Measurements from ENCODE around the gene MLEC. TPM values are rescaled to one million over a fixed set of nuclear protein-coding genes. Genes with fewer than 3 reads are reported as not detected.

The MLEC gene
- total and polyA plus RNA-seq, 11 donors: 39.2 to 150 (median 117) TPM

DNA sequence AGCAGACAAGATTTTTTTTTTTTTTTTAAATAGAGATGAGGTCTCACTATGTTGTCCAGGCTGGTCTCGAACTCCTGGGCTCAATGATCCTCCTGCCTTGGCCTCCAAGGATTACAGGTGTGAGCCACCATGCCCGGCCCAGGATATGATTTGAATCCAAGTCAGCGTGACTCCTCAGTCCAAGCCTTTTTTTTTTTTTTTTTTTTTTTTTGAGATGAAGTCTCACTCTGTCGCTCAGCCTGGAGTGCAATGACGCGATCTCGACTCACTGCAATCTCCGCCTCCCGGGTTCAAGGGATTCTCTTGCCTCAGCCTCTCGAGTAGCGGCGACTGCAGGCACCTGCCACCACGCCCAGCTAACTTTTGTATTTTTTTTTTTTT, 39.6 kb upstream of the MLEC start:
- intact Hi-C loops (cut with DNase I): loop anchor here (1.0 to 10.0 kb wide), 13 partner anchors 40 to 457 kb away; partner anchors contain the start of genes HNF1A (in 1 of the 10), MLEC (in 1 of the 10) and POP5 (in 1 of the 10)
- H3K27me3 ChIP-seq: peaks cover 0 to 38% (median 24%) of the 10 kb centered on the region in 9 donors
- no peak for ATAC-seq
- H3K36me3 ChIP-seq: no peaks in the 10 kb centered on the region
- no peak overlapping the region for H3K4me3 ChIP-seq
- whole genome bisulfite sequencing, 4 donors: 86 to 87% (median 87%) methylated on average over 13 of the region's 13 CpGs
- no peak overlapping the region for H3K27ac ChIP-seq
- peaks cover 0 to 40% (median 16%) of the 10 kb centered on the region in 12 donors for H3K4me1 ChIP-seq
- TF ChIP-seq POLR2A (IDR thresholded peaks at IDR 0.05) (no peak), CTCF (IDR thresholded peaks at IDR 0.05) (no peak)
- DNase-seq: no peak
- no peaks in the 10 kb centered on the region for H3K9me3 ChIP-seq

- H3K4me1 ChIP-seq: peaks cover 0 to 62% (median 35%) of the 10 kb centered on the region in 12 donors
- DNase-seq: peak in 3 of 5 donors; percentile 23 to 74 (median 61)
Measured at GRCh38 chr12:120649442-120650232, 37.3 kb upstream of the MLEC start.

GRCh38 chr12:120650233-120650690, 36.7 kb upstream of the MLEC start:
- DNase-seq: no peak
- Histone ChIP-seq H3K4me3 (peak overlapping the region in 11 of 12 donors; percentile 32 to 61 (median 47)), H3K4me1 (peaks cover 0 to 68% (median 40%) of the 10 kb centered on the region in 12 donors), H3K9me3 (no peaks in the 10 kb centered on the region), H3K27ac (peak overlapping the region; percentile 31 to 85 (median 68)), H3K27me3 (peaks cover 0 to 12% (median 0%) of the 10 kb centered on the region in 9 donors), H3K36me3 (no peaks in the 10 kb centered on the region)
- intact Hi-C loops (cut with DNase I): loop anchor here in 4 of 10 donors (5.0 kb wide), 1 partner anchor 37 kb away; the partner anchor contains the start of gene MLEC (in 4 of the 4)
- TF ChIP-seq POLR2A (IDR thresholded peaks at IDR 0.05) (no peak), CTCF (IDR thresholded peaks at IDR 0.05) (no peak)
- no peak for ATAC-seq
- 45 to 58% (median 50%) methylated on average over 12 of the region's 12 CpGs for WGBS, 4 donors

More at GRCh38 chr12:120649442-120650232, 37.3 kb upstream of the MLEC start:
- ATAC-seq: peak in 2 of 4 donors; percentile 0 to 3
- Histone ChIP-seq H3K9me3 (no peaks in the 10 kb centered on the region), H3K4me3 (peak overlapping the region in 11 of 12 donors; percentile 32 to 61 (median 47)), H3K27ac (peak overlapping the region; percentile 31 to 85 (median 68)), H3K36me3 (no peaks in the 10 kb centered on the region), H3K27me3 (peaks cover 0 to 17% (median 4%) of the 10 kb centered on the region in 9 donors)
- intact Hi-C loops (cut with DNase I): loop anchor here (1.0 to 10.0 kb wide), 13 partner anchors 37 to 455 kb away; partner anchors contain the start of genes MLEC (in 7 of the 10), COX6A1 (in 1 of the 10), HNF1A (in 1 of the 10) and POP5 (in 1 of the 10)
- TF ChIP-seq POLR2A (IDR thresholded peaks at IDR 0.05) (no peak), CTCF (IDR thresholded peaks at IDR 0.05) (peak in 2 of 12 donors; percentile 9 to 25)
- 7 to 16% (median 13%) methylated on average over 32 to 33 of the region's 33 CpGs for WGBS, 4 donors

DNA sequence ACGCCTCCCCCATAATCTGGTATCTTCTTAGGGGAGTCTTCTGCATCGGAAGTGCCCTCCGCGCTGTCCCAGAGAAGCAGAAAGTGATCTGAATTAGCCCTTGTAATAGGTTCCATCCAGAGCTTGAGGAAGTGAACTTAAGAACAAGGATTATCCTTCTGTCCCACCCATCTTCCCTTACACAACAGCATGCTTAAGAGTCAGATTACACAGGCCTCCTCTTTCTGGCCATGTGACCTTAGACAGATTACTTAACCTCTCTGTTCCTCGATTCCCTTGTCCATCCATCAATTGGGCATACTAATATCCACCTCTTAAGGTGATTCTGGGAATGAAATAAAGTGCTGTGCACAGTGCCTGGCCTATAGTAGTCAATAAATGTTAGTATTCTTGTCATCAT, 35.1 kb upstream of the MLEC start:
- peak overlapping the region in 11 of 12 donors; percentile 3 to 85 (median 67) for H3K27ac ChIP-seq

More for the DNA sequence above, 35.1 kb upstream of the MLEC start:
- ATAC-seq (no peak), DNase-seq (no peak)
- Histone ChIP-seq H3K36me3 (no peaks in the 10 kb centered on the region), H3K27me3 (peaks cover 0 to 5% (median 0%) of the 10 kb centered on the region in 9 donors), H3K4me3 (peak overlapping the region in 9 of 12 donors; percentile 32 to 61 (median 47)), H3K9me3 (no peaks in the 10 kb centered on the region), H3K4me1 (peaks cover 0 to 68% (median 41%) of the 10 kb centered on the region in 12 donors)
- 45 to 71% (median 64%) methylated on average over 5 of the region's 5 CpGs for WGBS, 4 donors
- intact Hi-C loops (cut with DNase I): loop anchor here in 4 of 10 donors (5.0 kb wide), 1 partner anchor 35 kb away; the partner anchor contains the start of gene MLEC (in 4 of the 4)
- TF ChIP-seq POLR2A (IDR thresholded peaks at IDR 0.05): no peak
- no peak for TF ChIP-seq CTCF (IDR thresholded peaks at IDR 0.05)
